HUES6 (cell line): ENCODE measurements around the gene MGRN1.
A peak's percentile ranks its signal among the peaks of the same experiment; 100 is the strongest.

Experiments
- H3K27ac ChIP-seq: 2 replicates; pipeline ENCODE4 v1.7.0; 2013; ENCODE audit warnings: low read depth, mild to moderate bottlenecking, low read length, inconsistent platforms
- H3K27me3 ChIP-seq: 2 replicates; pipeline ENCODE4 v1.6.1; 2013; ENCODE audit warnings: low read length; ENCODE audit not compliant: control insufficient read depth, insufficient read depth
- H3K36me3 ChIP-seq: 2 replicates; pipeline ENCODE4 v1.6.1; 2013; ENCODE audit warnings: low read length; ENCODE audit not compliant: control insufficient read depth, insufficient read depth
- H3K4me1 ChIP-seq: 2 replicates; pipeline ENCODE4 v1.6.1; 2013; ENCODE audit warnings: low read length; ENCODE audit not compliant: control insufficient read depth, insufficient read depth
- H3K4me3 ChIP-seq: 2 replicates; pipeline ENCODE4 v1.5.1; 2013; ENCODE audit warnings: low read depth, low read length
- H3K9ac ChIP-seq: one replicate; pipeline ENCODE4 v1.6.1; 2013; ENCODE audit warnings: mild to moderate bottlenecking, low read length
- H3K9me3 ChIP-seq: 2 replicates; pipeline ENCODE4 v1.6.1; 2013; ENCODE audit warnings: low read depth, low read length; ENCODE audit not compliant: control insufficient read depth, insufficient read depth

Gene MGRN1

DNA sequence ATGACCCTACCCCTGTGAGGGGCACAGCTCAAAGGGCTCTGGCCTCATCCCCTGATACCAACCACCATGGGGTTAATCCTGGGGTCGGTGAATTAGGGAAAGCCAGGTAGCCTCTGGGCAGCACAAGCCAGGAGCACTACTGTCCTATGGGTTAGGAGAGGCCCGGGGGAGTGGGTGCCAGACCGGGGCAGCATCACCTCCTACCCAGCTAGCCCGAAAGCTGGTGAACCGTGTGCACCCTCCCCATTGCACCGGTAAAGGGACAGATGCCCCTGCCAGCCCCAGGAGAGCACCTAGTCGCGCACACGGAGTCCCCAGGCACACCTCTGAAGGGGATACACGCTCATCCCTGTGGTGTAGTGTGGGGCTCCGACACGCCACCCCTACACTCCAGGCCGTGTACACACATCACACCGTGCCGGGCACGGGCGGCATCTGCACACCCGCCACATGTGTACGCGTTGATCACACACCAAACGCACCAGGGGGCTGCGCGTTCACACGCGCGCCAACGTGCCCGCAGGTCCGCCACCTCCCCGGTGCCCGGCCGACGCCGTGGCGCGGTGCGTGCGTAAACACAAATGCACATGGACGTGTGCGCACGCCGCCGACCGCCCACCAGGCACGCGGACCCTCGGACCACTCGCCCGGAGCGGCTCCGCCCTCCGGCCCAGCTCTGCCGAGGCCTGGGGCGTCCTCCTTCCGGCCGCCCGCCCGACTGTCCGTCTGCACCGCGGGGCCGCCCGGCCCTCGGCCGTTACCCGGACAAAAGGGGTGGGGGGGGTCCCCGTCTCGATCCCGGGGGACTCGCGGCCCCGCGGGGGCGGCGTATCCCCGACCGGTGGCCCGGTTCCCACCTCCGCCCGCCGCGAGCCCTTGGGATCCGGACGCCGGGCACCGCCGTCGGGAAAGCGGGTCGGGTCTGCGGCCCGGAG is 10.7 kb upstream of the MGRN1 start:
- Histone ChIP-seq H3K36me3 (peaks cover 12% of the 10 kb centered on the region), H3K27me3 (no peaks in the 10 kb centered on the region), H3K9ac (peak overlapping the region; percentile 100), H3K27ac (peak overlapping the region; percentile 17; the same call in 1 of the 2 replicates), H3K4me1 (peaks cover 49% of the 10 kb centered on the region), H3K9me3 (no peaks in the 10 kb centered on the region), H3K4me3 (peak overlapping the region; percentile 79)

DNA sequence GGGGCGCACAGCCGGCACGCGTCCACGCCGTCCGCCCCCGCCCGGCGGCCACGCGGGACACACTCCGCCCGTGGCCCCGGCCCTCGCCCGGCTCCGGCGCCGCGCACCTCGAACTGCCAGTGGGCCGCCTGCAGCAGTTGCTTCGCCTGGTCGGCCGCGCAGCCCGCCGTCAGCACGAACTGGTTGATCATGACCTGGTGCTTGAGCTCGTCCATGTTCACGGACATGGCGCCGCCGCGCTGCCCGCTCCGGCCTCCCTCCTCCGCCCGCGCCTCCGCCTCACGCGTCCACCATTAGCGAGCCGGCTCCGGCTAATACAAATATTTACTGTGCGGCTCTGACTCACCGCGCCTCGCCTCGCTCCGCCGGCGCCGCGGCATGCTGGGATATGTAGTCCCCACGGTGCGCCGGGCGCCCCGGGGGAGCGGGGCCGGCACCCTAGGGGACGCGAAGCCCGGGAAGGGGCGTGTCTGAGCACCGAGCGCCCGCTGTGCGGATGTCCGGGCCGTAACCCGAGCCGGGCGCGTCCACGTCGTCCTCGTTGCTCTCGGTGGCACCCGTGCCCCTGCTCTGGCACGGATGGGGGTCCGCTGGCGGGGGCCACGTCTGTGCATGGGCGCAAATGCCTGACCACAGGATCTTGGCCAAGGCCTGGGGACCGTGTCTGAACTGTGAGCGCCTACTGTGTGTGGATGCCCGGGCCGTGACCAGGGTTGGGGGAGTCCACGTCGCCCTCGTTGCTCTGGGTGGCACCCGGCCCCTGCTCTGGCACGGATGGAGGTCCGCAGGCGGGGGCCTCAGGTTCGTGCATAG is 9.8 kb upstream of the MGRN1 start, which contains the start of gene UBALD1:
UBALD1 (minus strand) TSS at position 318 of the 813 bp plus-strand sequence; CDS start at position 227, 91 bp downstream.
- peaks cover 5% of the 10 kb centered on the region; the same call in 1 of the 2 replicates for H3K36me3 ChIP-seq
- H3K27ac ChIP-seq: peak within 1 kb of the TSS; percentile 80
- H3K4me1 ChIP-seq: peaks cover 52% of the 10 kb centered on the region
- H3K9me3 ChIP-seq: no peaks in the 10 kb centered on the region
- H3K9ac ChIP-seq: peak within 1 kb of the TSS; percentile 100
- peak within 1 kb of the TSS; percentile 79 for H3K4me3 ChIP-seq
- H3K27me3 ChIP-seq: no peaks in the 10 kb centered on the region

DNA sequence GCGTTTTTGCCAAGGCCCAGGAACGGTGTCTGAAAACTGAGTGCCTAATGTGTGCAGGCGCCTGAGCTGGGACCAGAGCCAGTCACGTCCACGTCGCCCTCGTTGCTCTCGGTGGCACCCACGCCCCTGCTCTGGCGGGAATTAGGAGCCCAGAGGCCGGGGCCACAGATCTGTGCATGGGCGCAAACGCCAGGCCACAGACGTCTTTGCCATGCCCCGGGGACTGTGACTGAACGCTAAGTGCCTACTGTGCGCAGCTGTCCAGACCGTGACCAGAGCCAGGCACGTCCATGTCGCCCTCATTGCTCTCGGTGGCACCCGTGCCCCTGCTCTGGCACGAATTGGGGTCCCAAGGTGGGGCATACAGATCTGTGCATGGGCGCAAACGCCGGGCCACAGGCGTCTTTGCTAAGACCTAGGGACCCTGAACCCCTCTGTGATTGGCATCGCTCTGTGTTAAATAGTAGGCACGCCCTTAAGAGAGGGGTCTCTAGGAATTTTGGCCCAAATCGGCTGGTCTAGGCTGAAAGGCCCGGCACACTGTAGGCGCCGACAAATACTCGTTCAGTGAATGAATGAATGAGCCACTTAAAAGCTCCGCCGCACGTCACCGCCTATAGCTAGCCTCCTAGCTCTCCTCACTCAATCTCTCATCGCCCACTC is 9.1 kb upstream of the MGRN1 start:
- Histone ChIP-seq H3K4me3 (peak overlapping the region; percentile 79), H3K27ac (peak overlapping the region; percentile 80), H3K27me3 (no peaks in the 10 kb centered on the region), H3K4me1 (peaks cover 52% of the 10 kb centered on the region), H3K9ac (peak overlapping the region; percentile 100), H3K9me3 (no peaks in the 10 kb centered on the region), H3K36me3 (no peaks in the 10 kb centered on the region)

DNA sequence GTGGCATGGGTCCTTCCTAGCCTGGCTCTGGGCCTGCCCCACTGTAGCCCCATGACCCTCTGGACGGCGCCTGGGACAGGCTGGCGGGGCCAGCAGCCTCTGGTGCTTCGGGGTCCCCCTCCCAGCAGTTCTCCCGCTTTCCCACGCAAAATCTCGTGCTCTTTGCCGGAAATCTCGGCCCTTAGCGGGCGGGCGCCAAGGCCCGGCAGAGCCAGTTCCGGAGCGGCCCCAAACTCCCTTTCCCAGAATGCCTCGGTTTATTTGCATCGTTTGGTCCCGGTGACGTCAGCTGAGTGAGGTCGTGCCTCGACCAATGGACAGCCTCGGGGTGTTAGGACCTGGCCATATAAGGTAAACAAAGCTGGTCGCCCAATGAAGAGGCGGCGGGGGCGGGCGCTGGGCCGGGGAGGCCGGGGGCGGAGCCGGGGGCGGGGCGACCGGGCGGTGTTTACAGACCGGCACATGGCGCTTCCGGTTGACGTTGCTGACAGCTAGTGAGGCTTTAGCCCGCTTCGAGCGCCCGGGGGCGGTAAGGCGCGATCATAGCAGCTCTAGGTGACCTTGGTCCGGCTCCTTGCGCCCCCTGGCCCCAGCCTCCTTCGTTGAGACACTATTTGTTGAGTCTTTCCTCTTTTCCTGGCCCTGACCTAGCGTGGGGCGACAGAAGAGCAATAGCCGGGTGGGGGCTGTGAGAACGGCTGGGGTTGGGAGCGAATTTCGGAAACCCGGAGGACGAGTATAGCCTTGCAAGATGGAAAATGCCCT is 8.4 kb upstream of the MGRN1 start:
- H3K27me3 ChIP-seq: no peaks in the 10 kb centered on the region
- H3K4me3 ChIP-seq: peak overlapping the region; percentile 79
- H3K9me3 ChIP-seq: no peaks in the 10 kb centered on the region
- H3K4me1 ChIP-seq: peaks cover 52% of the 10 kb centered on the region
- peak overlapping the region; percentile 99 for H3K27ac ChIP-seq
- no peaks in the 10 kb centered on the region for H3K36me3 ChIP-seq
- peak overlapping the region; percentile 100 for H3K9ac ChIP-seq

DNA sequence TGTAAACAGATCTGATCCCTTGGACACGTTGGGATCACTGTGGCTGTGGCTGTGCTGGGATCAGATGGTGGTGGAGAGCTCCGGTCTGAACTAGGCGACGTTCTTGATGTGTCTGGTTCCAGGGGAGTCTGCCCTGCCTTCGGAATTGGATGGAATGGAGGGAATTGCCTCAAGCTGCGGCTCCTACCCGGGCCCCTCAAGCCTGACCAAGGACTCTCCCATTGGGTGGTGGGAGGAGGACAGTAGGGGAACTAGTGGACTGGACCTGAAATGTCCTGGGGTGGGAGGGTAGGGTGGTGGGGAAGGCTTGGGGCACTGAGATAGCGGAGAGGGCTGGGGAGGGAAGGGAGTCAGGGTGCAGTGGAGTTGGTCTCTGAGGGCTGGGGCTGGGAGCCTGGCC is 6.7 kb upstream of the MGRN1 start:
- no peak overlapping the region for H3K4me3 ChIP-seq
- H3K9ac ChIP-seq: peak overlapping the region; percentile 60
- H3K27ac ChIP-seq: peak overlapping the region; percentile 23; the same call in 1 of the 2 replicates
- H3K36me3 ChIP-seq: no peaks in the 10 kb centered on the region
- no peaks in the 10 kb centered on the region for H3K27me3 ChIP-seq
- H3K9me3 ChIP-seq: no peaks in the 10 kb centered on the region
- H3K4me1 ChIP-seq: peaks cover 44% of the 10 kb centered on the region

DNA sequence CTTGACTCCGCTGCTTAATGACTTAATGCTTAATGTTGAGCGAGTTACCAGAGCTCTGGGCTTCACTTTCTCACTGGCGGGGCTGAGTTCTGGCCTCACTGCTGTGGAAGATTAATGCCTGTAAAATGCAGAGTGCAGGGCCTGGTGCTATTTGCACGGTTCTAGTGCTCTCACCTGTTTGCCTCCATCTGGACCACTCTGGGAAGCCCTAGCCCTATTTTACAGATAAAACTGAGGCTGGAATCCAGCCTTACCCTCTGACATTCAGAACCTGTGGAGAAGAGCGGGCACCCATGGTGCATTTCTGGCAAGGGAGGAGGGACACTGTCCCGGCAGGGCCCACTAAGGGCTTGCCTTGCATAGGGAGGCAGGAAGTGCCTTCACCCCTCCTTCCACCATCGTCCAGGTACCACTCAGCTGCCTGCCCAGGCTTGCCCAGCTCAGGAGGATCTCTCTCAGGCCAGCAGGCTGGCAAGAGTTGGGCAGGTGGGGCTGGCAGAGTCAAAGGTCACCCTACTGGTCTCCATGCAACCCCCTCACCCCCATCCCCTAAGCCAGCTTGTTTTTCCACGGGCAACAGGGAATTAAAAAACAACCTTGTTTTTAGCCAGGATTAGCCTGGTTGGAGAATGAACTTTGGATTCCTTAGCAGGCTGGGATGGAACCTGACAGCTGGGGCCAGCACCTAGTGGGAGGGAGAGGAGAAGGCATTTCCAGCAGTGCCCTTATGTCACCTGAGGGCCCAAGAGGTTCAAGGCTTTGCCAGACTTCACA is 5.8 kb upstream of the MGRN1 start:
- Histone ChIP-seq H3K4me3 (no peak overlapping the region), H3K9me3 (no peaks in the 10 kb centered on the region), H3K27ac (no peak overlapping the region; the same call in 1 of the 2 replicates), H3K27me3 (no peaks in the 10 kb centered on the region), H3K4me1 (peaks cover 37% of the 10 kb centered on the region), H3K9ac (peak overlapping the region; percentile 34), H3K36me3 (no peaks in the 10 kb centered on the region)

DNA sequence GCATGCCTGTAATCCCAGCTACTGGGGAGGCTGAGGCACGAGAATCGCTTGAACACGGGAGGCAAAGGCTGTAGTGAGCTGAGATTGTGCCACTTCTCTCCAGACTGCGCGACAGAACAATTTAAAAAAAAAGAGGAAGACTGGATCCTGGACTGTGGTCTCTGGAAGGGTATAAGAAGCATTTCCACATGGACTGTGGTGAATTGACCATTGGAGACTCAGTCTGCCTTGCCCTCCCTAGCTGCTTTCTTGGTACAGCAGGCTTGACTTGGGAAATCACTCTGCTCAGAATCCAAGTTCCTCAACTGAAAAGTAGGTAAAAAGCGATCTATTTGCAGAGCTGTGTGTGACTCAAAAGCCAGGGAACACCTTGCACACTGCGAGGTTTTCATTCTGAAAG is 1.0 kb upstream of the MGRN1 start:
- no peaks in the 10 kb centered on the region for H3K9me3 ChIP-seq
- no peak overlapping the region for H3K27ac ChIP-seq
- no peak overlapping the region for H3K4me3 ChIP-seq

DNA sequence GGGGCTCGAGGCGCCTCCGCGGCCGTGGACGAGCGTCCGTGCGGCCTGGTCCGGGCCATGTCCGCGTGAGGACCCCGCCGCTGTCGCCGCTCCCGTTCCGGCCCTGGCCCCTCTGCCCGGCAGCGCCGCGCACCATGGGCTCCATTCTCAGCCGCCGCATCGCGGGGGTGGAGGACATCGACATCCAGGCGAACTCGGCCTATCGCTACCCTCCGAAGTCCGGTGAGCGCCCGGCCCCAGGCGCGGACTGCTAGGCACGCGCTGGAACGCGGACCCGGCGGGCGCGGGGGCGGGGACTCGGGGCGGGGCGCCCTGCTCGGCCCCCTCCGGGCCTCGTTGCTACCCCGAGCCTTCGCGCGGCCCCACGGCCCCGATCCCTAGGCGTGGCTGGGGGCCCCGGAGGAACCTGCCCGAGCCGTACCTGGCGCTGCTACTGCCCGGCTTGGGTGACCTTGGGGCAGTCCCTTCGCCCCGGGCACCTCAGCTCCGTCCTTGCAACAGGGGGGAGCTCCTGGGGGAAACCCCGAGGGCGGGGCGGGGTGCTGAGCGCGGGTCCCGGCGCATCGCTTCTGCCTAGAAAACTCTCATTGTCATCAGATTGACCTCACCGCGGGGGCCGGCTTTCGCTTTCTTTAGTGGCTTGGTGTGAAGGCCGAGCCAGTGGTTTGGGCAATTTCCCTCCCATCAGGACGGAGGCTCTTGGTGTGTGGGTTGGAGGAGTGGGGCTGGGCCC is 367 bp downstream of the MGRN1 start:
- Histone ChIP-seq H3K9ac (peak overlapping the region; percentile 94), H3K4me1 (peaks cover 11% of the 10 kb centered on the region), H3K36me3 (no peaks in the 10 kb centered on the region), H3K27me3 (no peaks in the 10 kb centered on the region), H3K27ac (peak overlapping the region; percentile 87), H3K4me3 (peak overlapping the region; percentile 90), H3K9me3 (no peaks in the 10 kb centered on the region)

More for the DNA sequence above, 1.0 kb upstream of the MGRN1 start:
- Histone ChIP-seq H3K9ac (no peak overlapping the region), H3K36me3 (no peaks in the 10 kb centered on the region), H3K27me3 (no peaks in the 10 kb centered on the region), H3K4me1 (peaks cover 18% of the 10 kb centered on the region)

DNA sequence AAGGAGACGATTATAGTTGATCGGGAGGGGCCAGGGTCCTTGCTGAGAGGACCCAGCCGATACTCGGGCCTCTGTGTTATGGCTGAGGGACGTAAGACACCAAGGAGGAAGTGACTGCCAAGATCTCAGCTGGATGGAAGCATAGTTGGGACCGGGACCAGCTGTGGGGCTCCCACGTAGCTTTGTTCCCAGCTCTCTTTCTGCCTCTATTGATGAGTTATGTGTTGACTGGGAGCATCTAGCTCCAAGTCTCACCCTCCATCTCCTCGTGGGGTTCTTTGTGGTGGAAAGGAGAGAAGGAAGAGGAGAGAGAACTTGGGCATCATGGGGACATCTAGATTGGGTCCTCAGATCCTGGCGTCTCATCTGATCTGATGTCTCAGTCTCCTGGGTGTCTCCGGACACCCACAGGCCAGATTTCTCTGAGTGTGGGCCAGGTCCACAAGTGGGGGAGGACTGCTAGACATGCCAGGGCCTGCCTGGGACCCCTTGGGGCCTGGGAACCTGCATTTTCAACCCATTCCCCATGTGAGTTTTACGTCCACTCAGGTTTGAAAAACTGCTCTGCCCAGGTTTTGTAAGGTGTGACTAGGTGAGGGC is 1.0 kb downstream of the MGRN1 start:
- Histone ChIP-seq H3K4me3 (peak overlapping the region; percentile 90), H3K4me1 (peaks cover 11% of the 10 kb centered on the region), H3K9me3 (no peaks in the 10 kb centered on the region), H3K27me3 (no peaks in the 10 kb centered on the region), H3K9ac (peak overlapping the region; percentile 94), H3K36me3 (no peaks in the 10 kb centered on the region), H3K27ac (peak overlapping the region; percentile 87; the same call in 1 of the 2 replicates)
